ENCODE data around the gene TNS2.
A peak's percentile ranks its signal among the peaks of the same experiment; 100 is the strongest.
"Not testable (repeated sequence)": the region's sequence is repeated elsewhere in the genome, so short reads cannot be mapped to it uniquely, and the experiment has no call there.

TNS2 gene

GRCh38 chr12:53101931-53102781 is 52.3 kb downstream of the TNS2 start:
- peaks cover 39% of the 10 kb centered on the region for H3K4me1 Mint-ChIP-seq
- H3K9me3 Mint-ChIP-seq = no peaks in the 10 kb centered on the region
- no peaks in the 10 kb centered on the region for H3K27me3 Mint-ChIP-seq
- no peak overlapping the region for H3K4me3 Mint-ChIP-seq
- no peak overlapping the region for H3K27ac Mint-ChIP-seq
- no peaks in the 10 kb centered on the region for H3K36me3 Mint-ChIP-seq

DNA sequence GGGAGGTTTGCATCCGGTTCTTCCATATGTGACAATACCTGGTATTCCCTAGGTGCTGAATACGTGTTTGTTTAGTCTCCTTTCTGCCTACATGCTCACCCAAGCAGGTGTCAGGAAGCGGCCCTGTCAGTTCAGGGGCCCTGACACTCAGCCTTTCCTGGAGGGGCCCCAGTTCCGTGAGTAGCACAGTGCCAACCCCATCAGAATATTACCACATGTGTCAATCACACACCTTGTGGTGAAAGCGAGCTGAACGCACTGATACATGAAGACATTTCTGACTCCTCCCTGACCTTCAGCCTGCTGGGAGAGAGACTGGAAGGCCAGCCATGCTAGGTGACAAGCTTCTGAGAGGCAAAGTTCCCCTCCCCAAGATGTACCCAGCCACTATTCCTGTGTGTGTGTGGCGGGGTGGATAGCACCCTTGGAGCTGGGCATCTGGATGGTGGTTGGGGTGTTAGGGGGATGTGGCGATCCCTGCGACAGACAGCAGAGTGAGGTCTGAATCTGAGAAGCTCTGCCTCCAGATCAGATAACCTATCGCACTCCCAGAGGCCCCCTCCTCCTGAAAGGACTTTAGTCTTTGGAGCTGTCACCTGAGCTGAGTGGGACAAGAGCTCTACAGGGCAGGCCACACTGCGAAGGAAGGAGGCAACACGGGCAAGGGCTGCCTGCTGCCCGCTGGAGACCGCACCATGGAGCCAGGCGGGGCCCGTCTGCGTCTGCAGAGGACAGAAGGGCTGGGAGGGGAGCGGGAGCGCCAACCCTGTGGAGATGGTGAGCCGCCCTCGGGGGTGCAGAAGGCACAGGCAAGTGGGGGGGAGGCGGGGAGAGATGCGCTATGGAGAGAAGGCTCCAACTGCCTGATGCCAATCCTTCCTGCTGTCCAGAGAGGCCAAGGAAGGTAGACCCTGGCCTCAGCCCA is 53.3 kb downstream of the TNS2 start, which contains the start of gene SOAT2:
SOAT2 (plus strand) TSS at position 604 of the 925 bp plus-strand sequence; CDS start at position 696, 92 bp downstream.
- peak within 1 kb of the TSS; percentile 32 for H3K4me3 Mint-ChIP-seq
- peak within 1 kb of the TSS; percentile 19 for H3K27ac Mint-ChIP-seq
- H3K27me3 Mint-ChIP-seq = no peaks in the 10 kb centered on the region
- peaks cover 34% of the 10 kb centered on the region for H3K4me1 Mint-ChIP-seq
- no peaks in the 10 kb centered on the region for H3K36me3 Mint-ChIP-seq
- H3K9me3 Mint-ChIP-seq = no peaks in the 10 kb centered on the region

DNA sequence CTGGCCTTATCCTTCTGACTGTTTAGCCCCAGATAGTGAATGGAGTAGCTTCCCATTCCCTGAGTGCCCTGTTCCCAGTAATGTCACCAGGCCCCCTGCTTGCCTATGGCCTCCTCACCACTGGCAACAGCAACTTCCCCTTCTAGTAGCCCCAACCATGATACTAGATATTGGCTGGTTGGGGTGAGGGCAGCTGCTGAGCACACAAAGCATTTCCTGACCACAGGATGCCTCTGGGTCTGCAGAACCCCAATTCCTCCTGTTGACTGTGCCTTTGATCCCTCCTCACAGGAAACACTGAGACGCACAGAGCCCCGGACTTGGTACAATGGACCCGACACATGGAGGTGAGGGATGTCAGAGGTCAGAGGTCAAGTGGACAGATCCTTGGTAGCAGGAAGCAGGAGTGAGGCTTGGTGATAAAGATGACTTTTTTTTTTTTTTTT is 54.0 kb downstream of the TNS2 start:
- peaks cover 27% of the 10 kb centered on the region for H3K4me1 Mint-ChIP-seq
- no peak overlapping the region for H3K27ac Mint-ChIP-seq
- no peaks in the 10 kb centered on the region for H3K9me3 Mint-ChIP-seq
- H3K36me3 Mint-ChIP-seq = no peaks in the 10 kb centered on the region
- no peak overlapping the region for H3K4me3 Mint-ChIP-seq
- H3K27me3 Mint-ChIP-seq = no peaks in the 10 kb centered on the region

DNA sequence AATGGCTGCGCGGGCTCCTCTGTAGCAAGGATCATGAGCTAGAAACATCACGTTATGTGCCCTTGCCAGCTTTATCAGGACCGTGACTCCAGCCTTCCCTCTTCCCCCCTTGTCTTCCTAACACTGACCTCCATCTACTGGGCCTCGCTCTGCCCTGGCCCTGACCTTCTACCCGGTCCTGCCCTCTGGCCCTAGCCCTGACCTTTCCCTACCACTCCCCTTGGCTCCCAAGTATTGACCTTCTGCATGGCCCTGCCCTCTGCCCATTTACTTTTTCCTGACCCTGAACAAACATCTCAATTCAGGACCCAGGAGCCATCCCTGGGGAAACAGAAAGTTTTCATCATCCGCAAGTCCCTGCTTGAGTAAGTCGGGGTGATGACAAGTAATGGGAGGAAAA is 55.4 kb downstream of the TNS2 start:
- no peak overlapping the region for H3K4me3 Mint-ChIP-seq

GRCh38 chr12:53105712-53106439 is 56.0 kb downstream of the TNS2 start:
- H3K36me3 Mint-ChIP-seq = no peaks in the 10 kb centered on the region
- H3K4me3 Mint-ChIP-seq = no peak overlapping the region
- H3K4me1 Mint-ChIP-seq = peaks cover 21% of the 10 kb centered on the region
- no peaks in the 10 kb centered on the region for H3K9me3 Mint-ChIP-seq
- H3K27ac Mint-ChIP-seq = no peak overlapping the region
- H3K27me3 Mint-ChIP-seq = no peaks in the 10 kb centered on the region

More for the DNA sequence above, 55.4 kb downstream of the TNS2 start:
- Mint-ChIP-seq H3K27ac (no peak overlapping the region), H3K9me3 (no peaks in the 10 kb centered on the region), H3K36me3 (no peaks in the 10 kb centered on the region), H3K4me1 (peaks cover 21% of the 10 kb centered on the region), H3K27me3 (no peaks in the 10 kb centered on the region)

DNA sequence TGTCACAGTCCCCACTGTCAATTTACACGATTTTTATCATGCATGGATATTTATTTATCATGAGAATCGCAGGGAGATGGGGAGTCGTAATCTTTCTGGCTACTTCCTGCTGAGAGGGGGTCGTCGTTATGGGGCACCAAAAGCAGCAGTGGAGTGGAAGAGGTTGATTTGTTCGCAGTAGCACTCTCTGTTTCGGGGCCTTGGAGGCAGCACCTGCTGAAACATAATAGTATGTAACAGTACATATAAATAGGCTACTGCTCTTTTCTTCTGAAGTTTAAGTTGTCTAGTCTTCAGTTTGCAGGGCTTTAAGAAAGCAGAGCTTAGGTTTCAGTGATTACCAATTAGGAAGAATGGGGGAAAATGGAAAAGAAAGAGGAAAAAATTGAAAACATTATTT is 57.3 kb downstream of the TNS2 start:
- Mint-ChIP-seq H3K27ac (no peak overlapping the region), H3K4me1 (peaks cover 18% of the 10 kb centered on the region), H3K27me3 (no peaks in the 10 kb centered on the region), H3K4me3 (no peak overlapping the region), H3K9me3 (no peaks in the 10 kb centered on the region), H3K36me3 (no peaks in the 10 kb centered on the region)

DNA sequence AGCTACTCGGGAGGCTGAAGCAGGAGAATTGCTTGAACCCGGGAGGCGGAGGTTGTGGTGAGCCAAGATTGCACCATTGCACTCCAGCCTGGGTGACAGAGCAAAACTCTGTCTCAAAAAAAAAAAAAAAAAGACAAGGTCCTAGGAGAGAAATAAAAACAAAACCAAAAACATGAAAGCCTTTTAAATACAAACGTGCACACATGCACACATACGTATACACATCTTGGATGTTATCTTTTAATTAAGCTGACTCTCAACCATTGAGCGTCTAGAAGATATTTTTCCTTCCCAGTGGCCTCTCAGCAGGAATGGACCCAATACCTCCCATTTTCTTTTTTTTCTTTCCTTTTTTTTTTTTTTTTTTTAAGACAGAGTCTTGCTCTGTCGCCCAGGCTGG is 62.6 kb downstream of the TNS2 start:
- not testable (repeated sequence) for H3K36me3 Mint-ChIP-seq, H3K9me3 Mint-ChIP-seq, H3K4me1 Mint-ChIP-seq, H3K4me3 Mint-ChIP-seq, H3K27me3 Mint-ChIP-seq, H3K27ac Mint-ChIP-seq

- H3K36me3 Mint-ChIP-seq = no peaks in the 10 kb centered on the region
- H3K27ac Mint-ChIP-seq = no peak overlapping the region
- no peak overlapping the region for H3K4me3 Mint-ChIP-seq
- H3K4me1 Mint-ChIP-seq = no peaks in the 10 kb centered on the region
- H3K27me3 Mint-ChIP-seq = no peaks in the 10 kb centered on the region
- no peaks in the 10 kb centered on the region for H3K9me3 Mint-ChIP-seq
Observed at GRCh38 chr12:53113136-53113705, 63.4 kb downstream of the TNS2 start.

DNA sequence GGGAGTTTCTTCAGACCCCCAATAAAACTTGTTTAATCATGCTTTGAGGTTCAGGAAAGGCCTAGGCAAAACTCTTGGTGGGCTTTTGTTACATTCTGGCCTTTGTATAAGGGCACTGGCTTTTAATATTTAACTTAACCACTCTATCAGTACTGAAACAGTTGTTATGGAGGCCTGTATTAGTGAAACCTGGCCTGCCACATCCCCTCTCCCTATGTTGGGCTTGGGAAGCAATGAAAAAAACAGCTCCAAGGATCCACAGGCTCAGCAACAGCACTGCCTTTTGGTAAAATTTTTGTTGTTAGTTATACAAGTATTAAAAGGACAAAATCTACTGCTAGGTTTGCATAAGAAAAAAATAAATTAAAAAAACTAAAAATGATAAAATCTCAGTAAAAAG is 64.1 kb downstream of the TNS2 start:
- H3K4me1 Mint-ChIP-seq = no peaks in the 10 kb centered on the region
- H3K27me3 Mint-ChIP-seq = no peaks in the 10 kb centered on the region

More for the DNA sequence above, 64.1 kb downstream of the TNS2 start:
- no peak overlapping the region for H3K27ac Mint-ChIP-seq
- no peaks in the 10 kb centered on the region for H3K9me3 Mint-ChIP-seq
- no peaks in the 10 kb centered on the region for H3K36me3 Mint-ChIP-seq
- H3K4me3 Mint-ChIP-seq = no peak overlapping the region
